NCI-H1105 (cell line): ENCODE data around the gene PCGF2.
"Not testable (repeated sequence)": the region's sequence is repeated elsewhere in the genome, so short reads cannot be mapped to it uniquely, and the experiment has no call there.

ENCODE experiments used
- DNase-seq: peaks from one replicate; lab custom pipeline; 2025; lab: John Stamatoyannopoulos, UW

Gene PCGF2

GRCh38 chr17:38748149-38748891 is at the start of gene PCGF2:
Gene PCGF2 (minus strand): TSS chr17:38748336. CDS start chr17:38740402, 7,934 bp downstream.
- DNase-seq: peak; percentile 91

GRCh38 chr17:38797828-38798227 is 49.7 kb upstream of the PCGF2 start:
- no peak for DNase-seq

GRCh38 chr17:38797158-38797490 is 49.0 kb upstream of the PCGF2 start:
- DNase-seq: no peak

- no peak for DNase-seq
Measured at GRCh38 chr17:38796451-38797157, 48.5 kb upstream of the PCGF2 start.

GRCh38 chr17:38794221-38794620 is 46.1 kb upstream of the PCGF2 start:
- no peak for DNase-seq

GRCh38 chr17:38791162-38791561 is 43.0 kb upstream of the PCGF2 start:
- DNase-seq: no peak

GRCh38 chr17:38790148-38790707 is 42.1 kb upstream of the PCGF2 start:
- DNase-seq: not testable (repeated sequence)

- DNase-seq: no peak
Measured at GRCh38 chr17:38789185-38789584, 41.0 kb upstream of the PCGF2 start.

- not testable (repeated sequence) for DNase-seq
Measured at GRCh38 chr17:38787999-38788398, 39.9 kb upstream of the PCGF2 start.

- no peak for DNase-seq
Measured at GRCh38 chr17:38786372-38786771, 38.2 kb upstream of the PCGF2 start.

GRCh38 chr17:38783227-38783626 is 35.1 kb upstream of the PCGF2 start:
- DNase-seq: no peak

GRCh38 chr17:38779965-38780752 is 32.0 kb upstream of the PCGF2 start:
- no peak for DNase-seq

- no peak for DNase-seq
Measured at GRCh38 chr17:38777641-38778250, 29.6 kb upstream of the PCGF2 start.

- DNase-seq: no peak
Measured at GRCh38 chr17:38773258-38773657, 25.1 kb upstream of the PCGF2 start.

GRCh38 chr17:38768417-38768816 is 20.3 kb upstream of the PCGF2 start:
- DNase-seq: no peak

GRCh38 chr17:38766341-38766740 is 18.2 kb upstream of the PCGF2 start:
- no peak for DNase-seq

GRCh38 chr17:38762231-38762630 is 14.1 kb upstream of the PCGF2 start:
- no peak for DNase-seq

GRCh38 chr17:38761612-38762011 is 13.5 kb upstream of the PCGF2 start:
- no peak for DNase-seq

- no peak for DNase-seq
Measured at GRCh38 chr17:38753071-38753506, 5.0 kb upstream of the PCGF2 start.

GRCh38 chr17:38752308-38753070 is 4.4 kb upstream of the PCGF2 start, which contains the start of gene PSMB3:
Gene PSMB3 (plus strand): TSS chr17:38752741. CDS start chr17:38752827, 86 bp downstream.
- DNase-seq: peak; percentile 96

- DNase-seq: peak; percentile 73
Measured at GRCh38 chr17:38751808-38752307, 3.7 kb upstream of the PCGF2 start.
